GM18907 (cell line): Measurements from ENCODE around the gene NTRK2.
A peak's percentile ranks its signal among the peaks of the same experiment; 100 is the strongest.

Source experiments
- ATAC-seq: cut with Tn5 transposase; IDR thresholded peaks from one replicate; pipeline ENCODE4 v1.9.1; 2021; ENCODE audit warnings: mild to moderate bottlenecking, moderate library complexity; ENCODE audit not compliant: unreplicated experiment

NTRK2 gene

GRCh38 chr9:84731696-84732095 is 62.2 kb downstream of the NTRK2 start:
- ATAC-seq = no peak

DNA sequence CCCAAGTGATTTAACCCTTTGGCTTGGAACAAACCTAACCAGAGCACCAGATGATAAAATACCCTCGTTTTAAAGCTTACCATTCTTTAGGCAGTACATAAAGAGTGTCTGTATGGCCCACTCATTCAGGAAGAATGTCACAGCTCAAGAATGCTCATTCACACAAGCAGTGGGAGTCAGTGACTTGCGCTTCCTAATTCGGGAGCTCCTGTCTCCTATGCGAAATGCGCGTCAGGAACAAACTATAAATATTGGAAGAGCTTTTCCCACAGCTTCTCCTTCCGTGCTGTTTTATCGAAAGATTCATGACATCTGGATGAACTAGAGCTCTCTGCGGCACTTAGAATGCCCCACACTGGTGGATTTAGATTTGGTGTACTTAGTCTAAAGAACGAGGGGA is 66.6 kb downstream of the NTRK2 start:
- no peak for ATAC-seq

- ATAC-seq = no peak
These were observed 67.0 kb downstream of the NTRK2 start for GRCh38 chr9:84736536-84736935.

- no peak for ATAC-seq
These were observed 68.8 kb downstream of the NTRK2 start for GRCh38 chr9:84738353-84738752.

DNA sequence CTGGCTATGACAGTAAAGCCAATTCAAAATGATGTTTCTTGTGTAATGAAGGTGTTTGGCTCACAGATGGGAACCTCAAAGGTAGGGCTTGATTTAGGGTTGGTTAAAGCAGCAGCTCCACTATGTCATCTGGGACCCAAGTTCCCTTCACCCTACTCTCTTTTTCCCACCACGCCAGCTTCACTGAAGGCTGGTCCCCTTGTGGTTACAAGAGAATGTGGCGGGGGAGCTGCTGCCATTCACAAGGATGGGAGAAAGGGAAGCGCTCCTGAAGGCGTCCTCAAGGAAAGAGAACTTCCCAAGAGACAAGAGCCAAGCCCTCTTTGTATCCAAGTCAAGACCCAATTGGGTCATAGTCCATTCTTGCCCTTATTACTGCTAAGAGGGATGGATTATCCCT is 72.7 kb downstream of the NTRK2 start:
- no peak for ATAC-seq

DNA sequence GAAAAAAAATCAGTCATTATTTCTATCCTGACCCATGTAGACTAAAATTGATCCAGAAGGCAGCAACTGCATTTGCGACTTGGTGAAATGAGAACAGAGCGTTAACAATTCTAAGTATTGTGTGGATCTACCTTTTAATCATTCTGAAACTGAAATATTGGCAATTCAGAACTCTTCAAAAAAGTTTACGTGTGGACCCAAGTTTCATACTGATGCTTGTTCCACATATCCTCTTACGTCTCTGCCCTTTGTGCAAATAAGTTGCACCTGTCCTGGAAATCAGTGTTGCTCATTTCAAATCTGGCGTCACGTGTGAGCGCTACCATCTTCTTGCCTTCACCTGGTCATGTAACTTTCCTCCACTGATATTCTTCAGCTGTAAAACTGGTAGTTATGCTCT is 74.7 kb downstream of the NTRK2 start:
- no peak for ATAC-seq

DNA sequence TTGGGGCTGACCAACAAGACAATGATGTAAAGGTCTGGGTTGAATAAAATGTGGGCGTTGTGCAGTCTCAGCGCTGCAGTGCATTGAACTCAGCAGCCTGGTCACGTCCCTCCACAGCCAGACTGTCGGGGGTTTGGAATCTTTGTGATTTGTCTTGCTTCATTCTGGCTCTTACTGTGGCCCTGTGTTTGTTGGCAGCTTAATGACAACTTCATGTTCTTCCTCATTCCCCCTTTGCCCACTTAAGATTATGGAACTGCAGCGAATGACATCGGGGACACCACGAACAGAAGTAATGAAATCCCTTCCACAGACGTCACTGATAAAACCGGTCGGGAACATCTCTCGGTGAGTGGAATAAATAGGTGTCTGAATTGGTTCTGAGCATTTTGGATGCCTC is 75.2 kb downstream of the NTRK2 start:
- ATAC-seq = no peak

- ATAC-seq = peak; percentile 69
These were observed 78.6 kb downstream of the NTRK2 start for GRCh38 chr9:84748112-84748511.

DNA sequence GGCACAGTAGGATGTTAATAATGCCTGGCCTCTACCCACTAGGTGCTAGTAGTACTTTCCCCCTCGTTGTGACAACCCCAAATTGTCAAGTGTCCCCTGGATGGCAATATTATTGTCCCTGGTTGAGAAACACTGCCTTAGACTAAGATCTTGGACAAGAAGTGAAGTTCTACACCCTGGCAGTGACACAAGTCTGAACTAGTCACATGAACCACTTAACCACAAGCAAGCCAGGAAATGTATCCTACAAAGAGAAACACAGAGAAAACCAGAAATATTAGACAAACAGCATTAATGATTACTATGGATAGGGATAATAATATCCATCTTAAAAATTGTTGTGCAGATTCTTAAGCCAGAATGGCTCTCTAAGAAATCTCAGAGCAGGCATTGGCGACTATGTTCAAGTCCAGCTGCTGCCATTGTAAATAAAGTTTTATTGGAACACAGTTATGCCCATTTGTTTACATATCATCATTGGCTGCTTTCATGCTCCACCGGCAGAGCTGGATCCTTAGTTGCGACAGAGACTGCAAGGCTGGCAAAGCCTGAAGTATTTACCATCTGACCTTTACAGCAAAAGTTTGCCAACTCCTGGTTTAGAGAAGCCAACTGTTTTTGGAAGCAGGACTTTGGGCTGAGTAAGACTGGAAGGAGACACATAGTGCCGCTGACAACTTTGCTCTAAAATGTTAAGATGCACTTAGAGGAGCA is 80.8 kb downstream of the NTRK2 start:
- ATAC-seq = no peak

- ATAC-seq = no peak
These were observed 82.4 kb downstream of the NTRK2 start for GRCh38 chr9:84751921-84752320.

DNA sequence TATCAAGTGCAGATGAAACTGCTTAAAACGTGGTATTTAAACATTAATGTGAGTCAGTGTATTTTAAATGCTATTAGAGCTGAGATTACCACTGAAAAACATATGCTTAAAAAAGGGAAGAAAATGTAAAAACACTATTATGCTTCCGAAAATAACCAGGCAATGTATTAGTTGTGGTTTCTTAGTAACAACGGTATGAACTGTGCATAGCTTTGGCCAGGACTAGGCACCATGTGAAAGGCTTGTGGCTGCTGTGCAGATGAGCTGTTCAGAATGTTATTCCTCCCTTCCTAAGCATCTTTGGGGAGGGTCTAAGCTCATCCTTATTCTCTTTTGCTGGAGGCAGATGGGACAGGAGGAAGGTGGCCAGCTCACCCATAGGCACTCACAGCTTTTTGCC is 84.9 kb downstream of the NTRK2 start:
- ATAC-seq = no peak

- ATAC-seq = no peak
These were observed 85.4 kb downstream of the NTRK2 start for GRCh38 chr9:84754881-84755280.

DNA sequence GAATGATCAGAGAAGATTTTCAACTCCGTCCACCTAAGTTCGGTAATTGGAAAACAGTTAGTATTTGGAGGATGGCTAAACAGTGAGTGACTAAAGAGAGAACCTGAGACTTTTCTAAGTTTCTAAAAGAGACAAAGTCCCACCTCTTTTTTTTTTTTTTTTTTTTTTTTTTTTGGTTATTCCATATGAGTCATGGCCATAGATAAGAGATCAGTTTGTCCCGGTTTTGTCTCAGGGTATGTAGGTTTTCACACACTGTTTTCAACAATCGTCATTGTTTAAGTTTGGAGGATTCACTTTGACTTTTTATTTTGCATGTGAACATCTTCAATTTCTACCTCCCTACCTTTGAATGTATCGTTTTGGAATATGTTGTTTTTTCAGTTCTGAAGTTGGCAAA is 85.9 kb downstream of the NTRK2 start:
- no peak for ATAC-seq

- ATAC-seq = no peak
These were observed 86.6 kb downstream of the NTRK2 start for GRCh38 chr9:84756171-84756570.

- no peak for ATAC-seq
These were observed 87.2 kb downstream of the NTRK2 start for GRCh38 chr9:84756731-84757130.

DNA sequence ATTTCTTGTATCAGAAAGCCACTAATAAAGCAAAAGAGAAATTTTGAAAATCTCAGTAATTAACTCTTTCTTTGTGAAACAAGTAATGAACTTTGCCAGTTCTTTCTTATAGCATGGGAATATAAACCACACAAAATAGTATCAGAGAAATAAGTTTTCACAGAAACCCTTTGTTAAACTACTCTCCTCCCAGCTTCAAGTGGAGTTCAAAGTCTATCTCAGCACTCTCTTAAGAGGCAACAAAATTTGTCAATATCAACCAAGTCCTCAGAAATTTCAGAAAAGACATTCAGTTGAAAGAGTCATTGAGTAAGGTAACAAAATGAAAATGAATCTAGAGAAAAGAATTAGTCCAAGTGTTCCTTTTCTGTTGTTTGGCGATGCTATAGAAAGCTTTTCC is 89.3 kb downstream of the NTRK2 start:
- peak; percentile 9 for ATAC-seq

- peak; percentile 77 for ATAC-seq
These were observed 89.8 kb downstream of the NTRK2 start for GRCh38 chr9:84759300-84759750.

- ATAC-seq = no peak
These were observed 90.3 kb downstream of the NTRK2 start for GRCh38 chr9:84759804-84760203.

DNA sequence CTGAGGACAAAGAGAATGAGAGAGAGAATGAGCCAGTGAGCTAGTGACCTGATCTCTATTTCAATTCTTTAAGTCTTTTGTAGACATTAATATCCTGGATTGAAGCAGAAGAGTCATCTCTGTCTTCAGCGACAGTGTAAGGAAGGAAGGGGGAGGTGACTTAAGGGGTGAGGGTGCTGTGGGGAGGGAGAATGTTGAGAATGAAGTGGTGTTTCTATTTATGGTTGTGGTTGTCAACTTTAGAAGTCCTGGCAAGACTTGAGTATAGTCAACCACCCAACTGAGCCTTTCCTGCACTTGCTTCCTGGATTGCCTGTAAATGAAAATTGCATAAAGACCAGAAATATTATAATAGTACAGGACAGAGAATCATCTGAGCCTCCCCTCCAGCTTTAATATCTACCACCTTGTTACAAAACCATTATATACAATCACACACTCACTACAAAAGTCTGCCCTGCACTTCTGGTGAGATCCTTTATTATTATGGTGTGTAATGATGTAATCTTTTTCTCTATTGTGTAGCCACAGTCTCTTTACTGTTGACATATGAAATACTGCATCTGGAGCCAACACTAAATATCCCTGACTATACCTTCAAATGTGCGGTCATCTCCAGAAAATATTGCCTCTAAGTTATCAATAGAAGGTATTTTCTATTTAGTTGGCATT is 91.7 kb downstream of the NTRK2 start:
- ATAC-seq = peak; percentile 56

GRCh38 chr9:84772511-84772910 is 103.0 kb downstream of the NTRK2 start:
- ATAC-seq = no peak

DNA sequence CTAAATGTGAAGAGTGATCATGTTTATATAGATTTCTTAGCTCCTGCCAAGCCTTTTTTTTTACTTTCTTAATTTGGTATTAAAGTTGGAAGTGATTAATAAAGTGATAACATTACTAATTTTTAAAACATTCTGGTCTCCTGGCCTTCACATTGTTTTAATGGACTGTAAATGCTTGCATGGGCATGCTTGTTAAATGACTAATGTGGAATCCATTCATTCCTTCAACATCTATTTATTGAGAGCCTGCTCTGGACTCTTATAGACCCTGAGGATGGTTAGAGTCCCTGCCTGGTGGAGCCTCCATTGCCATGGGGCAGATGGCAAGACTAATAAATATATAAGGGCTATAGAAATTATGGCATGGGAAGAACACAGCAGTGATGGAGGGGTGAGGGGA is 103.5 kb downstream of the NTRK2 start:
- no peak for ATAC-seq

- ATAC-seq = no peak
These were observed 105.6 kb downstream of the NTRK2 start for GRCh38 chr9:84775056-84775643.
